GM18502 (cell line): Measurements from ENCODE around the gene EMC7.
"Not testable (repeated sequence)": the region's sequence is repeated elsewhere in the genome, so short reads cannot be mapped to it uniquely, and the experiment has no call there.

Experiments
- ATAC-seq: cut with Tn5 transposase; IDR thresholded peaks from one replicate; pipeline ENCODE4 v1.9.1; 2021; ENCODE audit warnings: mild to moderate bottlenecking; ENCODE audit not compliant: unreplicated experiment, poor library complexity

Gene EMC7

GRCh38 chr15:34099914-34100313 lies 1.7 kb downstream of the EMC7 start:
- ATAC-seq: no peak

GRCh38 chr15:34085746-34086145 lies 15.9 kb downstream of the EMC7 start:
- no peak for ATAC-seq

- no peak for ATAC-seq
Observed at GRCh38 chr15:34084086-34084485, 17.6 kb downstream of the EMC7 start.

GRCh38 chr15:34079904-34080303 lies 21.8 kb downstream of the EMC7 start:
- ATAC-seq: no peak

- no peak for ATAC-seq
Observed at GRCh38 chr15:34078900-34079299, 22.8 kb downstream of the EMC7 start.

GRCh38 chr15:34076785-34077184 lies 24.9 kb downstream of the EMC7 start:
- no peak for ATAC-seq

GRCh38 chr15:34070003-34070402 lies 31.7 kb downstream of the EMC7 start:
- ATAC-seq: no peak

- ATAC-seq: no peak
Observed at GRCh38 chr15:34065941-34066340, 35.7 kb downstream of the EMC7 start.

- no peak for ATAC-seq
Observed at GRCh38 chr15:34065261-34065660, 36.4 kb downstream of the EMC7 start.

GRCh38 chr15:34064438-34064837 lies 37.2 kb downstream of the EMC7 start:
- ATAC-seq: no peak

GRCh38 chr15:34059946-34060345 lies 41.7 kb downstream of the EMC7 start:
- ATAC-seq: no peak

- no peak for ATAC-seq
Observed at GRCh38 chr15:34059476-34059875, 42.2 kb downstream of the EMC7 start.

- no peak for ATAC-seq
Observed at GRCh38 chr15:34056911-34057310, 44.8 kb downstream of the EMC7 start.

- no peak for ATAC-seq
Observed at GRCh38 chr15:34055868-34056595, 45.6 kb downstream of the EMC7 start.

- no peak for ATAC-seq
Observed at GRCh38 chr15:34054081-34054707, 47.5 kb downstream of the EMC7 start.

- ATAC-seq: not testable (repeated sequence)
Observed at GRCh38 chr15:34050385-34050784, 51.3 kb downstream of the EMC7 start.

GRCh38 chr15:34049112-34049511 lies 52.5 kb downstream of the EMC7 start:
- ATAC-seq: no peak

GRCh38 chr15:34047893-34048775 lies 53.5 kb downstream of the EMC7 start:
- ATAC-seq: no peak

- no peak for ATAC-seq
Observed at GRCh38 chr15:34046471-34047145, 55.1 kb downstream of the EMC7 start.

- ATAC-seq: no peak
Observed at GRCh38 chr15:34043813-34044212, 57.8 kb downstream of the EMC7 start.

- no peak for ATAC-seq
Observed at GRCh38 chr15:34043391-34043790, 58.3 kb downstream of the EMC7 start.
